ENCODE data around the gene DERL3. TPM values are rescaled to one million over a fixed set of nuclear protein-coding genes. Genes with fewer than 3 reads are reported as not detected.

Gene DERL3
- total and polyA plus RNA-seq, 2 donors (not counting 1 experiment from before 2014, with no cell fraction given): 77.0 to 142 TPM

- no peaks in the 10 kb centered on the region for H3K9me3 Mint-ChIP-seq (ENCODE audit: insufficient read depth)
- ChIA-PET POLR2A (interaction anchor here (0.6 to 1.2 kb wide), 4 partner anchors 23 to 45 kb away, joined by 3 to 4 read pairs (median 3); no protein-coding TSS in a partner anchor), CTCF (interaction anchor here (1.0 to 1.2 kb wide), 2 partner anchors 32 to 45 kb away, joined by 3 read pairs; no protein-coding TSS in a partner anchor)
- no peak for TF ChIP-seq CTCF (IDR thresholded peaks at IDR 0.05)
- TF ChIP-seq EZH2 (IDR thresholded peaks at IDR 0.05; ENCODE audit: borderline replicate concordance, insufficient read depth, low read depth, low read length, poor library complexity, severe bottlenecking): no peak
- no peaks in the 10 kb centered on the region for H3K27me3 Mint-ChIP-seq
- peak overlapping the region; percentile 96 for H3K27ac Mint-ChIP-seq
- H3K27ac ChIP-seq (ENCODE audit: low read length in 2 of 2): peak overlapping the region; percentile 92 to 93
- H2AFZ ChIP-seq (ENCODE audit: insufficient read depth, low read depth, low read length, poor library complexity, severe bottlenecking): no peak overlapping the region
- intact Hi-C loops (cut with micrococcal nuclease): loop anchor here (10.0 kb wide), 1 partner anchor 752 kb away; the partner anchor contains the start of genes GUCD1 and SNRPD3
- H3K27me3 ChIP-seq (replicated peaks in 1 of 4; ENCODE audit: control extremely low read depth in 1 of 4, control insufficient read depth in 3 of 4, insufficient read depth in 4 of 4, low read length in 3 of 4): no peaks in the 10 kb centered on the region
- 69% methylated on average over 20 of the region's 21 CpGs for WGBS (ENCODE audit: insufficient coverage)
- peak; percentile 43 for DNase-seq
- H3K79me2 ChIP-seq (ENCODE audit: control insufficient read depth, insufficient read depth, low read length): peaks cover 56% of the 10 kb centered on the region
- H3K36me3 ChIP-seq (replicated peaks in 1 of 2; ENCODE audit: control extremely low read depth in 1 of 2, control insufficient read depth in 1 of 2, extremely low read depth in 1 of 2, insufficient read depth in 2 of 2, low read length in 1 of 2): peaks cover 7 to 56% of the 10 kb centered on the region in 2 experiments
- H4K20me1 ChIP-seq (ENCODE audit: control insufficient read depth, insufficient read depth, low read length, poor library complexity, severe bottlenecking): no peaks in the 10 kb centered on the region
- H3K4me1 Mint-ChIP-seq: peaks cover 79% of the 10 kb centered on the region
- ATAC-seq (ENCODE audit: low read depth): no peak
- peaks cover 77 to 90% of the 10 kb centered on the region in 2 donors for H3K4me1 ChIP-seq (ENCODE audit: control insufficient read depth in 2 of 2, insufficient read depth in 2 of 2, low read length in 2 of 2)
- peak overlapping the region; percentile 81 for H3K4me3 Mint-ChIP-seq
- peak overlapping the region; percentile 61 for H3K4me2 ChIP-seq (replicated peaks; ENCODE audit: low read depth, low read length, poor library complexity, severe bottlenecking)
- H3K9ac ChIP-seq (ENCODE audit: low read length): peak overlapping the region; percentile 51
- peak overlapping the region in 4 of 5 experiments; percentile 37 to 52 (median 40) for H3K4me3 ChIP-seq (ENCODE audit: control extremely low read depth in 1 of 5, extremely low read depth in 1 of 5, insufficient read depth in 1 of 5, low read depth in 2 of 5, low read length in 4 of 5)
- H3K9me3 ChIP-seq (ENCODE audit: control extremely low read depth in 1 of 3, control insufficient read depth in 2 of 3, insufficient read depth in 1 of 3, low read length in 2 of 3): no peaks in the 10 kb centered on the region
Observed at GRCh38 chr22:23803001-23803819, 35.6 kb downstream of the DERL3 start.

Measured in B cell (primary cell).